ENCODE measurements around the gene B3GAT1.

B3GAT1 gene

DNA sequence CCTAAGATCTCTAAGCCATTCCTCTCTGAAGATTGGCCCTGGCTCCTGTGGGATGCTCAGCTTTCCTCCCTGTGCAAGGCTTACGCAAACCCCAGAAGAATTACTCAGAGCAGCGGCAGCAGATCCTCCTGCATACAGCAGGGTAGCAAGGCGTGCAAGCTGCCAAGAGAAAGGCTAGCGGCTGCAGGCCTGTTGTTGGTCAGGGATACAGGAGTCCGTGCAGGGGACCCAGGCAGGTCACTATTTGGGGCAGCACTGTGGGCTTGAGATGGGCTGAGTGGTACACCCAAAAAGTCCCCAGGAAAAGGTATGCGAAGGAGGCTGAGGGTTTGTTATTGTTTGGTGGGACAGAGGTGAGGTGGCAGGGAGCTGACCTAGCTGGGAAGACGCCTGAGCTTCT lies 78.7 kb downstream of the B3GAT1 start:
- no peak for DNase-seq (ENCODE audit: low read depth)

DNA sequence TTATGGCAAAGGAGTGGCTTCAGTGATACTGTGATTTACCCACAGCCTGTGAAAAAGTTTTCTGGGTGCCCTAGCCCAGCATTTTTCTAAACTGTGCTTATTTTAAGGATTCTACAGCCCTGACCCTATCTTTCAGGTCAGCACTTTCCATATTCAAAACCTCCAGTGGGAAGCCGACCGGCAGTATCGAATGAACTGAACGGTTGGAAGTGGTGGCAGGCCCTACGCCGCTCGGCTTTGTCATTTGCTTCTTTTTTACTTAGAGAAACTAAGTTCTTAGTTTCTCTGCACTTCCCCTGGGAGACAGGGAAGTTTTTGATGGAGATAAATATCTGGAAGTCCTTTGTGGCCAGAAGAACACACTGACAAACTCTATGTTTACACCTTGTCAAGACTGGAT lies 79.3 kb downstream of the B3GAT1 start:
- no peak for DNase-seq (ENCODE audit: low read depth)

DNA sequence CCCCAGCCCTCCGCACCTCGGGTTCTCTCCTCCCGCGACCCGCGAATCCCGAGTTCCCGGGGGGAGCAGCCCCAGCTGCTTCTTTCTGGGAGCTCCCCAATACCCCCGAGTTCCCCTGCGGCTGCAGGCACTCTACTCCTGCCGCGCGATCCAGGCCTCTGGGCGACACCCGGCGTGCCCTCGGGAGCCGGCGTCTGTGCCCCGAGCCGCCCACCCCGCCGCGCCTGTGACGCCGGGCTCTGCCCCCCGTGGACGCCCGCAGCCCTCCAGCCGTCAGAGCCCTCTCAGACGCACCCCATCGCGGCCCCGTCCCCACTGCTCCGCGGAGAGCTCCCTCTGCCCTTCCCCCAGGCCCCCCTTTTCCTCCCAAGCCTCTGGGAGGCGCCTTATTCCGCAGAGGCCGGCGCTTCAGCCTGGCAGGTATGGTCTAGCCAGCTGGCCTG lies 79.8 kb downstream of the B3GAT1 start:
- peak; percentile 7 for DNase-seq (ENCODE audit: low read depth)

DNA sequence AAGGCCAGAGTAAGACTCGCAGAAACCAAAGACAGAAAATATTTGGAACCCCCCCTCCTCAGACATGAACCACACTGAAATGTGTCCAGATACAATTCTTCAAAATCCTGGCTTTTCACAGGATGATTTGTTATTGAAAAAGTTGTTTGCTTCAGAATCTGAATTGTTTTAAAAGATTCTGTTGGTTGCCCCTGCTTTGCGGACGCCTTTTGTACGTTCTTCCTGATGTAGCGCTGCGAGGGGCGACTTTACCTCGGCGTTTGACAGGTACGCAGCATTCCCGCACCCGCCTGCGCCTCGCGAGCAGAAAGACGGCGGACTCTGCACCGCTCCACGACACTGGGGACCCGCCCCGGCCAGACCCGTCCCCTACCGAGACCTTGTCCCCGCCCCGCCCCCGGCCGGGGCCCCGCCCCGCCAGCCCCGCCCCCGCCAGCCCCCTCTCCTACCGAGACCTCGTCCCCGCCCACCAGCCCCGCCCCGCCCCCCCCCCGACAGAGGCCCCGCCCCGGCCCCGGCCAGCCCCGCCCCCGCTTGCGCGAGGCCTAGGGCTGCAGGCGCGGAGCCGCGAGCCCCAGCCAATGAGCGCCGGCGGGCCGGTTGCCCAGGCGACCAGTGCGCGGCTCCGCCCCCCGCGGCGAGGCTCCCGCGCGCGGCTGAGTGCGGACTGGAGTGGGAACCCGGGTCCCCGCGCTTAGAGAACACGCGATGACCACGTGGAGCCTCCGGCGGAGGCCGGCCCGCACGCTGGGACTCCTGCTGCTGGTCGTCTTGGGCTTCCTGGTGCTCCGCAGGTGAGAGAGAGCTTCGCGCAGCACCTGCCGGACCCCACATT lies 80.5 kb downstream of the B3GAT1 start, which contains the start of gene GLB1L2:
TSS of gene GLB1L2 (plus strand) at position 635 of the 835 bp plus-strand sequence. CDS start at position 709, 74 bp downstream.
- DNase-seq (ENCODE audit: low read depth) = peak; percentile 69

DNA sequence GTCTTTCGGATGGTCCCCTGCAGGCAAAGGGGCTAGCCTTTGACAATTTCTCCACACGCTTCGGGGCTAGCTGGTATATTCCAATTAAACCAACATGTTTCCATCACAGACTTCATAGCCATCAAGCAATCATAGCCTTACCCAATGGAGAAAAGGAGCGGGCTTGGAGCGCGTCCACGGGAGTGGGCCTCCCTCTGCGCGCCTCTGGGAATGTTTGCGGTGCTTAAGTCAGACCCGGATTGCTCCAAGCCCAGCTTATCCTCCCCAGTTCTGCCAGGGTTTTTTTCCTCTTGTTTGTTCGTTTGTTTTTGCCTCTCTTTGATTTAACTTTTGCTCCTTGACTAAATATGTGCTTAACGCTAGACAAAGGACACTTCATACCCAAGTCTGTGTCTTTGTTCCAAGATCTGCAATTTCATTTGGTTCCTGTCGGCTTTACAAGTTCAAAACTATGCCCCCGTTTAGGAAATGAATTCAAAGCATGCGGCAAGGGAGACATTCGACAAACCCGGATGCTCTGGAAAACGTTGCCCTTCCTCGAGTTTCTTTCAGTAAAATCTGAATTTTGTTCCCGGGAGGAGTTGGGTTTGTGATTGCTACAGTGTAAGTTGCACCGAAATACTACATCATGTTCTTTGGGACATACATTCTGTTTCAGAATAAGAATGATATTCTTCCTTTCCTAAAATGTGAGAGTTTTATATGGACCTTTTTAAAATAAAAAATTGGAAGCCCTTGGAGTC lies 81.3 kb downstream of the B3GAT1 start:
- DNase-seq (ENCODE audit: low read depth) = no peak

Measured in T-helper 22 cell (primary cell).